Glutamatergic neuron (in vitro differentiated cells): ENCODE measurements around the gene HDAC2. TPM values are rescaled to one million over a fixed set of nuclear protein-coding genes. Genes with fewer than 3 reads are reported as not detected.

Source experiments
- DNase-seq: peaks from one replicate; pipeline ENCODE4 v3.0.0; 2022
- H3K27ac Mint-ChIP-seq: one replicate; pipeline ENCODE4 v1.8.0; 2020; ENCODE audit warnings: mild to moderate bottlenecking, mixed read lengths, inconsistent platforms; ENCODE audit not compliant: unreplicated experiment
- H3K27me3 Mint-ChIP-seq: one replicate; pipeline ENCODE4 v1.8.0; 2020; ENCODE audit warnings: mild to moderate bottlenecking, moderate library complexity, mixed read lengths, inconsistent platforms; ENCODE audit not compliant: unreplicated experiment
- H3K36me3 Mint-ChIP-seq: one replicate; pipeline ENCODE4 v1.8.0; 2020; ENCODE audit warnings: mild to moderate bottlenecking, mixed read lengths, inconsistent platforms; ENCODE audit not compliant: unreplicated experiment
- H3K4me1 Mint-ChIP-seq: one replicate; pipeline ENCODE4 v1.8.0; 2020; ENCODE audit warnings: mild to moderate bottlenecking, low read depth, mixed read lengths, inconsistent platforms; ENCODE audit not compliant: unreplicated experiment
- H3K4me3 Mint-ChIP-seq: one replicate; pipeline ENCODE4 v1.8.0; 2020; ENCODE audit warnings: mild to moderate bottlenecking, mixed read lengths, inconsistent platforms; ENCODE audit not compliant: unreplicated experiment
- H3K9me3 Mint-ChIP-seq: one replicate; pipeline ENCODE4 v1.8.0; 2020; ENCODE audit warnings: mild to moderate bottlenecking, moderate library complexity, mixed read lengths, inconsistent platforms; ENCODE audit not compliant: unreplicated experiment
- CTCF ChIP-seq: fragments of 200-600 bp; sonication (generic); IDR thresholded peaks from one replicate; pipeline ENCODE4 v1.5.0; 2021; ENCODE audit not compliant: partially characterized antibody, unreplicated experiment
- total RNA-seq: library from RNA; stranded (reverse); fragmentation: NEBNext Ultra II Directional; extraction: Animal tissue kit (Norgen Biotek cat#: 25700); gene quantifications from one replicate; pipeline ENCODE4 v1.2.1, GENCODE V29; 2021; ENCODE audit not compliant: unreplicated experiment

Gene HDAC2
- total RNA-seq, 1 donor from 2014 or later = 389 TPM

- H3K9me3 Mint-ChIP-seq = peaks cover 1% of the 10 kb centered on the region
- no peaks in the 10 kb centered on the region for H3K36me3 Mint-ChIP-seq
- no peak for TF ChIP-seq CTCF
- no peak overlapping the region for H3K4me3 Mint-ChIP-seq
- DNase-seq = no peak
- H3K27me3 Mint-ChIP-seq = peaks cover 3% of the 10 kb centered on the region
- no peak overlapping the region for H3K27ac Mint-ChIP-seq
- H3K4me1 Mint-ChIP-seq = no peaks in the 10 kb centered on the region
Measured at GRCh38 chr6:113907102-113907815, 63.7 kb downstream of the HDAC2 start.

DNA sequence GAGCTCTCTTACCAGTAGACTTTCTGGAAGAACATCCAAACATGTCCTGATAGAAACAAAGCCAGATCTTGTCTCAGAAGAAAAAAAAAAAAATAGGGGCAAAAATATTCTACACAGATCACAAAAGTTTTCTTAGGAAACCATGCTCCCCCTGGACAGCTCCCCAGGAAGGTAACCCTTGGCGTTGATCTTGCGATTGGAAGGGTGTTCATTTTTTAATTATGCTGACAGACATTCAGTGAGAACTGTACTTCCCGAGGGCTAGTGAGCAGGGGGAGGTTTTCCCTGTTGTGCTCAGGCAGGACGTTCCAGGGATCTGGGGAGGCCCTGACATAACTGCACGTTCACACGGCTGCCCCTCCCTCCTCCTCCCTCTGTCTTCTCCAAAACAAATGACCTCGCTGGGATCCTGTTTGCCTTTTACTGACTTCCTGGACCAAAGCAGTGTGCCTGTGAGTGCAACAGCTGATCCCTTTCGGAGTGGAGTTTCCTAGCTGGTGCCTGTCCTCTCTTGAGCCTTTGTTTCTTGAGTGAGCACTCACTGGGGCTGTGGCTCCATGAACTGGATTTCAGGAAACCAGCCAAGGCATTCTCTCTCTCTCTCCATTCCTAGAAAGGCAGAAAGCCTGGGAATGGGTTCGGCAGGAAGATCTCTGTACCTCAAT, 67.2 kb downstream of the HDAC2 start:
- Mint-ChIP-seq H3K36me3 (no peaks in the 10 kb centered on the region), H3K4me3 (no peak overlapping the region), H3K4me1 (no peaks in the 10 kb centered on the region), H3K27ac (no peak overlapping the region), H3K27me3 (peaks cover 2% of the 10 kb centered on the region), H3K9me3 (no peaks in the 10 kb centered on the region)
- no peak for TF ChIP-seq CTCF
- DNase-seq = no peak

DNA sequence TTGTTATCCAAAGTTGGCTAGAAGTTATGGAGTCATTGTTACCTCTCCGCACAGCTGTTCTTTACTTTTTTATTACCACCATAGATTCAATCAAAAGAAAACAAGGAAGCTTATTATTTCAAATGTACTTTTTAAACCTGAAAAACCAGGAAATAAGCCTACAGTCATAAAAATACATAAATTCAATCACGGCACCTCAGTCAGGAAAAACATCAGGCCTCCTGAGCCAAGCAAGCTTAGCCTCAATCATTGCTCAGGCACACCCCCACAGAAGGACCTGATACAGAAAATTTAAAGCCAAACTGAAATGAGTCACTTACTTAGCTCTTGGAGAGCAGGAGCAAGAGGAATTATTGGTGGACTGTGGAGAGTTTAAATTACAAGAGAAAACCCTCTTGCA, 69.5 kb downstream of the HDAC2 start:
- no peak for DNase-seq
- Mint-ChIP-seq H3K36me3 (no peaks in the 10 kb centered on the region), H3K4me3 (no peak overlapping the region), H3K4me1 (no peaks in the 10 kb centered on the region), H3K27me3 (peaks cover 2% of the 10 kb centered on the region), H3K27ac (no peak overlapping the region), H3K9me3 (no peaks in the 10 kb centered on the region)
- TF ChIP-seq CTCF = no peak

- no peak overlapping the region for H3K27ac Mint-ChIP-seq
Measured at GRCh38 chr6:113894712-113895674, 76.0 kb downstream of the HDAC2 start.

More at GRCh38 chr6:113894712-113895674, 76.0 kb downstream of the HDAC2 start:
- H3K9me3 Mint-ChIP-seq = peaks cover 1% of the 10 kb centered on the region
- DNase-seq = no peak
- no peak overlapping the region for H3K4me3 Mint-ChIP-seq
- H3K4me1 Mint-ChIP-seq = no peaks in the 10 kb centered on the region
- H3K36me3 Mint-ChIP-seq = peaks cover 10% of the 10 kb centered on the region
- H3K27me3 Mint-ChIP-seq = peaks cover 2% of the 10 kb centered on the region
- TF ChIP-seq CTCF = no peak
